B cell (primary cell): ENCODE measurements around the gene PLPP3. TPM values are rescaled to one million over a fixed set of nuclear protein-coding genes. Genes with fewer than 3 reads are reported as not detected.
"Not testable (repeated sequence)": the region's sequence is repeated elsewhere in the genome, so short reads cannot be mapped to it uniquely, and the experiment has no call there.

Experiments
- ATAC-seq: fragments of 200-7000 bp; cut with Tn5 transposase; one replicate; pipeline ENCODE4 v1.10.0; 2021; ENCODE audit warnings: low read depth, mild to moderate bottlenecking, moderate number of reproducible peaks, moderate library complexity
- CTCF ChIA-PET: fragments of 350-600 bp; sonication (Branson Sonifier 250); formaldehyde crosslinking; loops from one replicate; lab custom pipeline; 2021; ENCODE audit warnings: antibody characterized with exemption, inconsistent platforms; lab: Charles Lee
- POLR2A ChIA-PET: fragments of 350-600 bp; sonication (Branson Sonifier 250); formaldehyde crosslinking; loops from one replicate; lab custom pipeline; 2021; ENCODE audit warnings: antibody characterized with exemption; lab: Charles Lee
- DNase-seq: peaks from one replicate; pipeline ENCODE4 v3.0.0; 2013
- H2AFZ ChIP-seq: 2 replicates; pipeline ENCODE4 v1.6.1; 2012; ENCODE audit warnings: mild to moderate bottlenecking, low read depth, low read length; ENCODE audit not compliant: insufficient read depth, poor library complexity, severe bottlenecking
- H3K27ac ChIP-seq, 2 donors: 1 replicate in 1 of 2; 2 replicates in 1 of 2; pipeline ENCODE4 v1.5.1; 2012 to 2013; ENCODE audit warnings: low read length in 2 of 2, mild to moderate bottlenecking in 2 of 2, moderate library complexity in 1 of 2
- H3K27me3 ChIP-seq, 4 experiments: fragments of 200-600 bp in 1 of 4; sonication (generic) in 1 of 4; replicated peaks in 1 of 4; 1 replicate in 2 of 4; 2 replicates in 2 of 4; pipeline versions ENCODE4 v1.6.1 to v1.7.0; 2013 to 2016; ENCODE audit warnings: low read length in 3 of 4, mild to moderate bottlenecking in 2 of 4, mixed read lengths in 1 of 4, moderate library complexity in 1 of 4; ENCODE audit not compliant: insufficient read depth in 4 of 4, control insufficient read depth in 3 of 4; ENCODE audit errors: control extremely low read depth in 1 of 4
- H3K36me3 ChIP-seq, 2 experiments: replicated peaks in 1 of 2; 1 replicate in 1 of 2; 2 replicates in 1 of 2; pipeline versions ENCODE4 v1.6.1 to v1.7.1; 2013; ENCODE audit warnings: low read length in 1 of 2; ENCODE audit not compliant: insufficient read depth in 2 of 2, control insufficient read depth in 1 of 2; ENCODE audit errors: control extremely low read depth in 1 of 2, extremely low read depth in 1 of 2
- H3K4me1 ChIP-seq, 2 donors: fragments of 200-600 bp in 1 of 2; sonication (generic) in 1 of 2; 1 replicate in 1 of 2; 2 replicates in 1 of 2; pipeline versions ENCODE4 v1.5.1 to v1.6.1; 2013 to 2017; ENCODE audit warnings: low read length in 2 of 2; ENCODE audit not compliant: control insufficient read depth in 2 of 2, insufficient read depth in 2 of 2
- H3K4me2 ChIP-seq: replicated peaks from 2 replicates; pipeline ENCODE3; 2012; ENCODE audit warnings: mild to moderate bottlenecking, low read depth, low read length; ENCODE audit not compliant: poor library complexity, severe bottlenecking
- H3K4me3 ChIP-seq, 5 experiments: fragments of 200-600 bp in 1 of 5; sonication (generic) in 1 of 5; 1 replicate in 3 of 5; 2 replicates in 2 of 5; pipeline versions ENCODE4 v1.5.1 to v1.7.0; 2011 to 2016; ENCODE audit warnings: low read length in 4 of 5, mild to moderate bottlenecking in 4 of 5, low read depth in 2 of 5, control low read depth in 1 of 5, moderate library complexity in 1 of 5; ENCODE audit not compliant: insufficient read depth in 1 of 5; ENCODE audit errors: control extremely low read depth in 1 of 5, extremely low read depth in 1 of 5
- H3K79me2 ChIP-seq: fragments of 200-600 bp; sonication (generic); one replicate; pipeline ENCODE4 v1.6.0; 2016; ENCODE audit warnings: low read length; ENCODE audit not compliant: control insufficient read depth, insufficient read depth
- H3K9ac ChIP-seq: fragments of 200-600 bp; sonication (generic); 2 replicates; pipeline ENCODE4 v1.6.1; 2017; ENCODE audit warnings: mild to moderate bottlenecking, low read length, moderate library complexity
- H3K9me3 ChIP-seq, 3 donors: one replicate each; pipeline versions ENCODE4 v1.6.1 to v1.7.1; 2013; ENCODE audit warnings: low read length in 2 of 3; ENCODE audit not compliant: control insufficient read depth in 2 of 3, insufficient read depth in 1 of 3; ENCODE audit errors: control extremely low read depth in 1 of 3
- H4K20me1 ChIP-seq: 2 replicates; pipeline ENCODE4 v1.6.0; 2012; ENCODE audit warnings: mild to moderate bottlenecking, low read length; ENCODE audit not compliant: insufficient read depth, control insufficient read depth, poor library complexity, severe bottlenecking
- H3K27ac Mint-ChIP-seq: one replicate; pipeline ENCODE4 v1.8.0; 2021; ENCODE audit warnings: mixed read lengths
- H3K27me3 Mint-ChIP-seq: one replicate; pipeline ENCODE4 v1.8.0; 2021; ENCODE audit warnings: mixed read lengths
- H3K4me1 Mint-ChIP-seq: one replicate; pipeline ENCODE4 v1.8.0; 2021; ENCODE audit warnings: mixed read lengths
- H3K4me3 Mint-ChIP-seq: one replicate; pipeline ENCODE4 v1.8.0; 2021; ENCODE audit warnings: mixed read lengths
- H3K9me3 Mint-ChIP-seq: one replicate; pipeline ENCODE4 v1.8.0; 2022; ENCODE audit warnings: mixed read lengths; ENCODE audit not compliant: insufficient read depth
- EZH2 ChIP-seq: IDR thresholded peaks from 2 replicates; pipeline ENCODE4 v1.6.1; 2012; ENCODE audit warnings: borderline replicate concordance, low read depth, mild to moderate bottlenecking, moderate library complexity, low read length; ENCODE audit not compliant: insufficient read depth, poor library complexity, severe bottlenecking
- WGBS: methylation state at CpG from one replicate; pipeline ENCODE4 v1.1.5; 2013; ENCODE audit warnings: missing lambda C conversion rate; ENCODE audit not compliant: insufficient coverage; 5-methylcytosine and 5-hydroxymethylcytosine counted together
- intact Hi-C: fragments of 100-400 bp; cut with micrococcal nuclease; formaldehyde crosslinking; loops from one replicate; pipeline ENCODE4 v1.10.0; 2022
- polyA plus RNA-seq: library from polyadenylated mRNA; depleted of rRNA; stranded (reverse); fragments of >200 nt; gene quantifications from 2 replicates; pipeline ENCODE4 v1.2.3, GENCODE V29; 2012
- total RNA-seq, 2 donors: library from RNA; stranded (reverse); fragments of 120-200 nt in 1 of 2; gene quantifications; 1 replicate in 1 of 2; 2 replicates in 1 of 2; pipeline versions ENCODE4 v1.2.3 to v1.2.4, GENCODE V29; 2013 to 2022
- TF ChIP-seq, protein P1 (sequence below): fragments of 200-600 bp; IDR thresholded peaks from one replicate; pipeline ENCODE4 v1.8.0; 2022; ENCODE audit warnings: antibody characterized with exemption, mild to moderate bottlenecking

The PLPP3 gene
- total and polyA plus RNA-seq, 2 donors (not counting 1 experiment from before 2014, with no cell fraction given): 1.8 to 2.9 TPM

DNA sequence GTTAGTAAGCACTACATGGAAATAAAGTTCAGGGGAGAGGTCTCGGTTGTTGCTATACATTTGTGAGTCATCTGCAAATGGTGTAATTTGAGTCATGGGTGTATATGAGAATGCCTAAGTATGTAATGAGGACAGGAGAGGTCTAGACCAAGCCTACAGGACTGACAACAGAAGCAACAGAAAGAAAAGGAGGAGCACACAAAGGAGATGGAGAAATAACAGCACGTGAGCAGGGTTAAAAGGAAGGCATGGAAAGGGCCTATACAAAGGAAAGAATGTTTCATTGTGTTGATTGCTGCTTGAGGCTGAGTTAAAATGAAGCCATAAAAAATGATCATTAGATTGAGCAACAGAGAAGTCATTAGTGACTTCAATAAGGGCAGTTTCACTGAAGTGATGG is 37.8 kb upstream of the PLPP3 start:
- ChIA-PET CTCF (no interaction called here), POLR2A (no interaction called here)
- ATAC-seq: no peak
- intact Hi-C loops: no loop called here
- H3K4me1 ChIP-seq: no peaks in the 10 kb centered on the region
- Mint-ChIP-seq H3K4me3 (no peak overlapping the region), H3K9me3 (no peaks in the 10 kb centered on the region), H3K27ac (no peak overlapping the region), H3K4me1 (peaks cover 3% of the 10 kb centered on the region), H3K27me3 (peaks cover 9% of the 10 kb centered on the region)
- no peak for DNase-seq
- H3K9ac ChIP-seq: no peak overlapping the region
- H2AFZ ChIP-seq: no peak overlapping the region
- no peaks in the 10 kb centered on the region for H3K9me3 ChIP-seq
- no peaks in the 10 kb centered on the region for H3K79me2 ChIP-seq
- no peaks in the 10 kb centered on the region for H3K27me3 ChIP-seq
- H4K20me1 ChIP-seq: no peaks in the 10 kb centered on the region
- H3K4me3 ChIP-seq: no peak overlapping the region
- no peak overlapping the region for H3K4me2 ChIP-seq
- 88% methylated on average over 2 of the region's 2 CpGs for WGBS
- TF ChIP-seq EZH2: no peak
- TF ChIP-seq, protein P1, sequence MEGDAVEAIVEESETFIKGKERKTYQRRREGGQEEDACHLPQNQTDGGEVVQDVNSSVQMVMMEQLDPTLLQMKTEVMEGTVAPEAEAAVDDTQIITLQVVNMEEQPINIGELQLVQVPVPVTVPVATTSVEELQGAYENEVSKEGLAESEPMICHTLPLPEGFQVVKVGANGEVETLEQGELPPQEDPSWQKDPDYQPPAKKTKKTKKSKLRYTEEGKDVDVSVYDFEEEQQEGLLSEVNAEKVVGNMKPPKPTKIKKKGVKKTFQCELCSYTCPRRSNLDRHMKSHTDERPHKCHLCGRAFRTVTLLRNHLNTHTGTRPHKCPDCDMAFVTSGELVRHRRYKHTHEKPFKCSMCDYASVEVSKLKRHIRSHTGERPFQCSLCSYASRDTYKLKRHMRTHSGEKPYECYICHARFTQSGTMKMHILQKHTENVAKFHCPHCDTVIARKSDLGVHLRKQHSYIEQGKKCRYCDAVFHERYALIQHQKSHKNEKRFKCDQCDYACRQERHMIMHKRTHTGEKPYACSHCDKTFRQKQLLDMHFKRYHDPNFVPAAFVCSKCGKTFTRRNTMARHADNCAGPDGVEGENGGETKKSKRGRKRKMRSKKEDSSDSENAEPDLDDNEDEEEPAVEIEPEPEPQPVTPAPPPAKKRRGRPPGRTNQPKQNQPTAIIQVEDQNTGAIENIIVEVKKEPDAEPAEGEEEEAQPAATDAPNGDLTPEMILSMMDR: no peak
- H3K27ac ChIP-seq: no peak overlapping the region
- no peaks in the 10 kb centered on the region for H3K36me3 ChIP-seq

DNA sequence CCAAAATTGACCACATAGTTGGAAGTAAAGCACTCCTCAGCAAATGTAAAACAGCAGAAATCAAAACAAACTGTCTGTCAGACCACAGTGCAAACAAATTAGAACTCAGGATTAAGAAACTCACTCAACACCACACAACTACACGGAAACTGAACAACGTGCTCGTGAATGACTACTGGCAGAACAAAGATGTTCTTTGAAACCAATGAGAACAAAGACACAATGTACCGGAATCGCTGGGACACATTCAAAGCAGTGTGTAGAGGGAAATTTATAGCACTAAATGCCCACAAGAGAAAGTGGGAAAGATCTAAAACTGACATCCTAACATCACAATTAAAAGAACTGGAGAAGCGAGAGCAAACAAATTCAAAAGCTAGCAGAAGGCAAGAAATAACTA is 31.4 kb upstream of the PLPP3 start:
- H3K36me3 ChIP-seq, H3K9me3 ChIP-seq, H3K27me3 ChIP-seq, H3K27ac ChIP-seq, POLR2A ChIA-PET, H4K20me1 ChIP-seq, H2AFZ ChIP-seq, intact Hi-C loops, H3K4me1 Mint-ChIP-seq, H3K4me2 ChIP-seq, H3K9ac ChIP-seq, H3K4me3 ChIP-seq, ATAC-seq, DNase-seq, H3K27ac Mint-ChIP-seq, H3K79me2 ChIP-seq, H3K9me3 Mint-ChIP-seq, H3K4me1 ChIP-seq, H3K4me3 Mint-ChIP-seq: not testable (repeated sequence)
- peaks cover 17% of the 10 kb centered on the region for H3K27me3 Mint-ChIP-seq
- CTCF ChIA-PET: interaction anchor here (1.0 kb wide), 1 partner anchor 8 kb away, joined by 3 read pairs; no protein-coding TSS in a partner anchor
- WGBS: no CpG with 5 or more reads among the region's 6 CpGs

DNA sequence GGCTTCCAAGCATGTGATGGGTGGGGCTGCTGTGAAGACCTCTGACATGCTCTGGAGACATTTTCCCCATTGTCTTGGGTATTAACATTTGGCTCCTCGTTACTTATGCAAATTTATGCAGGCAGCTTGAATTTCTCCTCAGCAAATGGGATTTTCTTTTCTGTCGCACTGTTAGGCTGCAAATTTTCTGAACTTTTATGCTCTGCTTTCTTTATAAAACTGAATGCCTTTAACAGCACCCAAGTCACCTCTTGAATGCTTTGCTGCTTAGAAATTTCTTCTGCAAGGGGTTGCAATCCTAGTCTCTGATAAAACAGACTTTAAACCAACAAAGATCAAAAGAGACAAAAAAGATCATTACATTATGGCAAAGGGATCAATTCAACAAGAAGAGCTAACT is 30.7 kb upstream of the PLPP3 start:
- H3K27me3 Mint-ChIP-seq: peaks cover 23% of the 10 kb centered on the region
- WGBS: 85% methylated on average over 2 of the region's 2 CpGs
- H2AFZ ChIP-seq, H3K9me3 ChIP-seq, H3K27ac Mint-ChIP-seq, H3K4me3 ChIP-seq, H3K4me2 ChIP-seq, H3K36me3 ChIP-seq, H3K27me3 ChIP-seq, DNase-seq, H3K9me3 Mint-ChIP-seq, H3K9ac ChIP-seq, ATAC-seq, H4K20me1 ChIP-seq, intact Hi-C loops, H3K79me2 ChIP-seq, POLR2A ChIA-PET, H3K4me3 Mint-ChIP-seq, H3K4me1 Mint-ChIP-seq, H3K27ac ChIP-seq, CTCF ChIA-PET, H3K4me1 ChIP-seq: not testable (repeated sequence)
